ENCODE results near the gene ZP1. TPM values are rescaled to one million over a fixed set of nuclear protein-coding genes. Genes with fewer than 3 reads are reported as not detected.

The ZP1 gene
- total RNA-seq, 1 experiment from 2014 or later: not detected

GRCh38 chr11:60875366-60876167 is 8.2 kb downstream of the ZP1 start (continued):
- no peak for TF ChIP-seq ZNF532 (CRISPR knock-in tag; IDR thresholded peaks at IDR 0.05; ENCODE audit: borderline replicate concordance)
- no peak for TF ChIP-seq EMX1 (CRISPR knock-in tag; IDR thresholded peaks at IDR 0.05)
- TF ChIP-seq ZBTB21 (CRISPR knock-in tag; IDR thresholded peaks at IDR 0.05; ENCODE audit: borderline replicate concordance): no peak
- no peak for TF ChIP-seq E2F5 (CRISPR knock-in tag; IDR thresholded peaks at IDR 0.05)
- no peak for TF ChIP-seq ZNF512 (CRISPR knock-in tag; IDR thresholded peaks at IDR 0.05; ENCODE audit: borderline replicate concordance)

- CTCF ChIA-PET: interaction anchor here (0.5 to 1.7 kb wide), 2 partner anchors 11 to 102 kb away, joined by 3 to 7 read pairs; no protein-coding TSS in a partner anchor
- H3K4me3 Mint-ChIP-seq: no peak overlapping the region
- H3K27ac Mint-ChIP-seq: no peak overlapping the region
Observed at GRCh38 chr11:60876168-60876485, 8.8 kb downstream of the ZP1 start.

More at GRCh38 chr11:60876168-60876485, 8.8 kb downstream of the ZP1 start:
- H3K4me1 Mint-ChIP-seq: peaks cover 8% of the 10 kb centered on the region
- ATAC-seq (no peak), DNase-seq (ENCODE audit: low spot score) (no peak)
- POLR2A ChIA-PET: no interaction called here
- TF ChIP-seq ERG (CRISPR knock-in tag; IDR thresholded peaks at IDR 0.05) (no peak), MLX (CRISPR knock-in tag; IDR thresholded peaks at IDR 0.05) (no peak), NFYB (CRISPR knock-in tag; conservative IDR thresholded peaks at IDR 0.05; ENCODE audit: low read depth) (no peak), ZBTB43 (CRISPR knock-in tag; IDR thresholded peaks at IDR 0.05) (no peak), ATF2 (CRISPR knock-in tag; IDR thresholded peaks at IDR 0.05; ENCODE audit: borderline replicate concordance, low read depth) (no peak), AFF4 (CRISPR knock-in tag; IDR thresholded peaks at IDR 0.05; ENCODE audit: borderline replicate concordance) (no peak), ZNF219 (CRISPR knock-in tag; IDR thresholded peaks at IDR 0.05; ENCODE audit: borderline replicate concordance) (no peak)
- no peaks in the 10 kb centered on the region for H3K9me3 Mint-ChIP-seq
- H3K27me3 Mint-ChIP-seq (ENCODE audit: low read depth): no peaks in the 10 kb centered on the region
- no peaks in the 10 kb centered on the region for H3K36me3 Mint-ChIP-seq
